Stomach (tissue), 4 donors: ENCODE data around the gene ZNF687.

Experiments
- EP300 ChIP-seq: sonication (generic); formaldehyde crosslinking; IDR thresholded peaks from one replicate; pipeline ENCODE4 v1.6.1; 2017; ENCODE audit warnings: antibody characterized with exemption
- POLR2A ChIP-seq, 4 donors: fragments of 450-650 bp; IDR thresholded peaks; one replicate each; pipeline ENCODE4 v1.6.1; 2016; ENCODE audit warnings: antibody characterized with exemption in 4 of 4, control low read depth in 2 of 4, mild to moderate bottlenecking in 1 of 4, moderate library complexity in 1 of 4
- POLR2AphosphoS5 ChIP-seq, 3 donors: sonication (generic); formaldehyde crosslinking; IDR thresholded peaks; one replicate each; pipeline ENCODE4 v1.6.1; 2016; ENCODE audit warnings: antibody characterized with exemption in 3 of 3
- TF ChIP-seq, protein P1 (sequence below), 7 experiments: fragments of 450-650 bp in 4 of 7; fragments of 200-600 bp in 3 of 7; sonication (generic) in 3 of 7; IDR thresholded peaks; one replicate each; pipeline ENCODE4 v1.5.1; 2016 to 2019; ENCODE audit warnings: antibody characterized with exemption in 7 of 7, control low read depth in 2 of 7, mild to moderate bottlenecking in 1 of 7

DNA sequence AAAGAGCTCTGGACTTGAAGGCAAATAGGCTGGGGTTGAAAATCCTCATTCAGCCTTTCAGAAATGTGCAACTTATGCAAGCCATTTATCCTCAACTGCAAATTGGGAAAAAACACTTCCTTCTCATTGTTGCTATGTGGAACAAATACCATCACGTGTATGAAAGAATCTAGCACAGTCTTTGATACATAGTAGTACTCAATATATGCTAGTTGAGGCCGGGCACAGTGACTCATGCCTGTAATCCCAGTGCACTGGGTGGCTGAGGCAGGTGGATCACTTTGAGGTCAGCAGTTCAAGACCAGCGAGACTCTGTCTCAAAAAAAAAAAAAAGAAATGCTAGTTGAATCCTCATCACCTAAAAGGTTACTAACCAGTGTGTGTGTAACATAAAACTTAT is 36.9 kb downstream of the ZNF687 start:
- TF ChIP-seq EP300, result no peak
- TF ChIP-seq, protein P1, sequence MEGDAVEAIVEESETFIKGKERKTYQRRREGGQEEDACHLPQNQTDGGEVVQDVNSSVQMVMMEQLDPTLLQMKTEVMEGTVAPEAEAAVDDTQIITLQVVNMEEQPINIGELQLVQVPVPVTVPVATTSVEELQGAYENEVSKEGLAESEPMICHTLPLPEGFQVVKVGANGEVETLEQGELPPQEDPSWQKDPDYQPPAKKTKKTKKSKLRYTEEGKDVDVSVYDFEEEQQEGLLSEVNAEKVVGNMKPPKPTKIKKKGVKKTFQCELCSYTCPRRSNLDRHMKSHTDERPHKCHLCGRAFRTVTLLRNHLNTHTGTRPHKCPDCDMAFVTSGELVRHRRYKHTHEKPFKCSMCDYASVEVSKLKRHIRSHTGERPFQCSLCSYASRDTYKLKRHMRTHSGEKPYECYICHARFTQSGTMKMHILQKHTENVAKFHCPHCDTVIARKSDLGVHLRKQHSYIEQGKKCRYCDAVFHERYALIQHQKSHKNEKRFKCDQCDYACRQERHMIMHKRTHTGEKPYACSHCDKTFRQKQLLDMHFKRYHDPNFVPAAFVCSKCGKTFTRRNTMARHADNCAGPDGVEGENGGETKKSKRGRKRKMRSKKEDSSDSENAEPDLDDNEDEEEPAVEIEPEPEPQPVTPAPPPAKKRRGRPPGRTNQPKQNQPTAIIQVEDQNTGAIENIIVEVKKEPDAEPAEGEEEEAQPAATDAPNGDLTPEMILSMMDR (IDR thresholded peaks at IDR 0.05), result no peak
- no peak for TF ChIP-seq POLR2A (IDR thresholded peaks at IDR 0.05)
- no peak for TF ChIP-seq POLR2AphosphoS5 (IDR thresholded peaks at IDR 0.05)
